Stimulated activated CD4-positive, alpha-beta T cell treated with anti-CD3 and anti-CD28 coated beads, Interleukin-4, amount 100 ng/mL, for 1 hour (primary cell): ENCODE measurements around the gene LAPTM4A.

ENCODE experiments used
- DNase-seq: peaks from one replicate; pipeline ENCODE4 v3.0.0-alpha.2; 2020

LAPTM4A gene

GRCh38 chr2:20015482-20016083 lies 35.8 kb downstream of the LAPTM4A start:
- no peak for DNase-seq

- no peak for DNase-seq
These were observed 38.1 kb downstream of the LAPTM4A start for GRCh38 chr2:20013126-20013849.

GRCh38 chr2:20012282-20013125 lies 38.9 kb downstream of the LAPTM4A start, which contains the start of gene MATN3:
Gene MATN3 (minus strand): TSS chr2:20012668. CDS start chr2:20012631, 37 bp downstream.
- DNase-seq = peak; percentile 4

- DNase-seq = no peak
These were observed 39.5 kb downstream of the LAPTM4A start for GRCh38 chr2:20012032-20012281.

GRCh38 chr2:20011276-20012031 lies 40.0 kb downstream of the LAPTM4A start:
- no peak for DNase-seq

GRCh38 chr2:20008703-20009102 lies 42.7 kb downstream of the LAPTM4A start:
- DNase-seq = no peak

- DNase-seq = no peak
These were observed 45.4 kb downstream of the LAPTM4A start for GRCh38 chr2:20005891-20006470.

GRCh38 chr2:20005067-20005627 lies 46.3 kb downstream of the LAPTM4A start:
- no peak for DNase-seq

GRCh38 chr2:20001361-20001863 lies 50.0 kb downstream of the LAPTM4A start:
- DNase-seq = no peak

GRCh38 chr2:19993731-19994130 lies 57.7 kb downstream of the LAPTM4A start:
- DNase-seq = no peak

- no peak for DNase-seq
These were observed 59.5 kb downstream of the LAPTM4A start for GRCh38 chr2:19991895-19992294.

GRCh38 chr2:19990416-19990728 lies 61.1 kb downstream of the LAPTM4A start:
- no peak for DNase-seq

GRCh38 chr2:19989667-19990415 lies 61.6 kb downstream of the LAPTM4A start, which contains the start of gene WDR35:
Gene WDR35 (minus strand): TSS chr2:19990105. CDS start chr2:19990015, 90 bp downstream.
- peak; percentile 93 for DNase-seq

- DNase-seq = no peak
These were observed 62.1 kb downstream of the LAPTM4A start for GRCh38 chr2:19989342-19989666.

- DNase-seq = no peak
These were observed 62.8 kb downstream of the LAPTM4A start for GRCh38 chr2:19988600-19988999.

GRCh38 chr2:19987936-19988335 lies 63.5 kb downstream of the LAPTM4A start:
- no peak for DNase-seq
